Measurements from ENCODE around the gene FGFR2.

Gene FGFR2

GRCh38 chr10:121435099-121435875 is 163.0 kb downstream of the FGFR2 start:
- TF ChIP-seq ZNF565 (CRISPR knock-in tag; conservative IDR thresholded peaks at IDR 0.05; ENCODE audit: low read depth) (no peak), TSHZ2 (CRISPR knock-in tag; IDR thresholded peaks at IDR 0.05) (no peak), CREB5 (CRISPR knock-in tag; IDR thresholded peaks at IDR 0.05; ENCODE audit: low read depth) (no peak), ZFP3 (CRISPR knock-in tag; IDR thresholded peaks at IDR 0.05) (no peak), CSRNP3 (CRISPR knock-in tag; IDR thresholded peaks at IDR 0.05) (no peak), ESRRG (CRISPR knock-in tag; IDR thresholded peaks at IDR 0.05) (no peak)
- ATAC-seq: no peak

- ATAC-seq: no peak
- TF ChIP-seq BACH2 (CRISPR knock-in tag; IDR thresholded peaks at IDR 0.05; ENCODE audit: borderline replicate concordance) (no peak), CREB5 (CRISPR knock-in tag; IDR thresholded peaks at IDR 0.05; ENCODE audit: low read depth) (no peak), PPARA (CRISPR knock-in tag; IDR thresholded peaks at IDR 0.05; ENCODE audit: borderline replicate concordance) (no peak), ZNF8 (CRISPR knock-in tag; IDR thresholded peaks at IDR 0.05) (no peak), TCF4 (CRISPR knock-in tag; IDR thresholded peaks at IDR 0.05; ENCODE audit: borderline replicate concordance) (no peak)
Observed at GRCh38 chr10:121433965-121434364, 164.3 kb downstream of the FGFR2 start.

GRCh38 chr10:121428867-121429266 is 169.4 kb downstream of the FGFR2 start:
- TF ChIP-seq BACH2 (CRISPR knock-in tag; IDR thresholded peaks at IDR 0.05; ENCODE audit: borderline replicate concordance): no peak
- TF ChIP-seq ZC3H10 (CRISPR knock-in tag; IDR thresholded peaks at IDR 0.05): no peak
- no peak for TF ChIP-seq ZNF70 (CRISPR knock-in tag; IDR thresholded peaks at IDR 0.05)
- ATAC-seq: no peak

Measured in SK-N-SH treated with all-trans-retinoic acid at 6 μM for 48 hours (cell line).